CD4-positive, alpha-beta T cell treated with Interleukin-21 for 1 hour (primary cell): ENCODE measurements around the gene NAA38.
A peak's percentile ranks its signal among the peaks of the same experiment; 100 is the strongest.

Source experiments
- DNase-seq: peaks from one replicate; pipeline ENCODE4 v3.0.0-alpha.2; 2020

NAA38 gene, protein sequence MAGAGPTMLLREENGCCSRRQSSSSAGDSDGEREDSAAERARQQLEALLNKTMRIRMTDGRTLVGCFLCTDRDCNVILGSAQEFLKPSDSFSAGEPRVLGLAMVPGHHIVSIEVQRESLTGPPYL

DNA sequence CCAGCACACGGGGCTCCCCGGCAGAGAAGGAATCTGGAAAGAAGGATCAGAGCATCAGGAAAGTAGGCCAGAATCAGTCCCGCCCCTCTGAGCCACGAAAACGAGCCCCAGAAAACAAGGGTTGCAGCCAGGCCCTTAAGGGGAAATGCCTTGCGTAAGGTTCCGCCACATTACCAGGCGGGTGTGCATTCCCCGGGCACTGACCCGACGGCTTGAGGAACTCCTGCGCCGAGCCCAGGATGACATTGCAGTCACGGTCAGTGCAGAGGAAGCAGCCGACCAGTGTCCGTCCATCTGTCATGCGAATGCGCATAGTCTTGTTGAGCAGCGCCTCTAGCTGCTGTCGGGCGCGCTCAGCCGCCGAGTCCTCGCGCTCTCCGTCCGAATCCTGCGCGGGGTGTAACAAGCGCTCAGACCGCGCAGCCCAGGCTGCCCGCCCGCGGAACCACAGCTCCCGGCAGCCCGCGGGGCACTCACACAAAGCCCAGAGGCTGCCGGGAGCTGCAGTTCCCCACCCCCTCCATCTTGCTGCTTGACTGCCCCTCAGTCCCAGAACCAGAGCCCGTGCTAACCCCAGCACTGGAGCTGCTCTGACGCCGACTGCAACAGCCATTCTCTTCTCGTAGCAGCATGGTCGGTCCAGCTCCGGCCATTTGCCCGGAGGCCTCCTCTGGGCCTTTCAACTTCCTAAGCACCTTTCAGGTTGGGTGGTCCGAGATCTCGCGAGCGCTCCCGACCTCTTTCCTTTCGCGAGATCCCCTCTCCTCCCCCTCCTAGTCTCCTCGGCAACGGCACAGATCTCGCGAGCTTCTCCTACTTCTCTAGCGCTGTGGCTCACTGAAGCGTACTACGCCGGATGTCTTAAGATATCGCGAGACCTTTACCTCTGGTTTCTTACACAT lies at the start of gene NAA38:
Gene NAA38, minus strand, starts transcription at position 749 of the 902 bp plus-strand sequence. Its CDS starts 96 bp downstream, at position 653.
- peak; percentile 98 for DNase-seq

DNA sequence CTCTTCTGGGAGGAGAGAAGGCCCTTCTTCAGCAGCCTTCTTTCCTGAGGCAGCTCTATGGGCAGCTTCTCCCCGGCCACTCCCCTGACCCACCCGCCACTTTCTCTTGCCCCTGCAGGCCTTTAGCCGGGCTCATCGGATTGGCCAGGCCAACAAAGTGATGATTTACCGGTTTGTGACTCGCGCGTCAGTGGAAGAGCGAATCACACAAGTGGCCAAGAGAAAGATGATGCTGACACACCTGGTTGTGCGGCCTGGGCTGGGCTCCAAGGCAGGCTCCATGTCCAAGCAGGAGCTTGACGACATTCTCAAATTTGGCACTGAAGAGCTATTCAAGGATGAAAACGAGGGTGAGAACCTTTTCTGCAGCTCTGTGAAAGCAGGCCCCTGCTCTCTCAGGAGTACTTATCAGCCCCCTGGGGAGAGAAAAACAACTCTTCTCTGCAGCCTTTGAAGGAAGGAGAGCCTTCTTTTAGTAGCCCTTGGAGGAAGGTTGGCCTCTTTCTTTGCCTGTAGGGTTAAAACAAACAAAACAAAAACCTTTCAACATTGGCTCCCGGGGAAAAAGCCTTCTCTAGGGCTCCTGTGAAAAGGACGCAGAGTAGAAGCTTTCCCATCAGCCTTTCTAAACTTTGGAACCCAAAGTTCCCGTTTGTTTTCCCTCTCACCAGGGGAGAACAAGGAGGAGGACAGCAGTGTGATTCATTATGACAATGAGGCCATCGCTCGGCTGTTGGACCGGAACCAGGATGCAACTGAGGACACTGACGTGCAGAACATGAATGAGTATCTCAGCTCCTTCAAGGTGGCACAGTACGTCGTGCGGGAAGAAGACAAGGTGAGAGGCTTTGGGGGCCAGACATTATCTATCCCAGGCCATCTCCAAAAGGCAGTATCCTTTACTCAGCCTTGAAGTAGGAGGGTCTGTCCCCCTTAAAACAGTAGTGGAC lies 46.1 kb upstream of the NAA38 start:
- DNase-seq, result no peak

DNA sequence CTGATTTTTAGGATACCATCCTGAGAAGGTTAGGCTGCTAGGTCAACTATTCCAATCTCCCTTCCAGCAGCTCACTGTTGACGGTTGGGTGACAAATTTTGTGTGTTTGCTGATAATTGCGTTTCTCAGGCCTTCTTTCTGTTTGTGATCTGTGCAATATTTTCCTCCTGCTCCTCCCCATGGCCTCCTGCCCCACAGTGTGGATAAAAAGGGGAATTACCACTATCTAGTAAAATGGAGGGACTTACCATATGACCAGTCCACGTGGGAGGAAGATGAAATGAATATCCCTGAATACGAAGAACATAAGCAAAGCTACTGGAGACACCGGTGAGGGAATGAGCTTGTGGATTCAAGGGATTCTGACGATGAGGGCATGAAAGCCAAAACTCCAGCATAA lies 40.4 kb upstream of the NAA38 start:
- peak; percentile 55 for DNase-seq

DNA sequence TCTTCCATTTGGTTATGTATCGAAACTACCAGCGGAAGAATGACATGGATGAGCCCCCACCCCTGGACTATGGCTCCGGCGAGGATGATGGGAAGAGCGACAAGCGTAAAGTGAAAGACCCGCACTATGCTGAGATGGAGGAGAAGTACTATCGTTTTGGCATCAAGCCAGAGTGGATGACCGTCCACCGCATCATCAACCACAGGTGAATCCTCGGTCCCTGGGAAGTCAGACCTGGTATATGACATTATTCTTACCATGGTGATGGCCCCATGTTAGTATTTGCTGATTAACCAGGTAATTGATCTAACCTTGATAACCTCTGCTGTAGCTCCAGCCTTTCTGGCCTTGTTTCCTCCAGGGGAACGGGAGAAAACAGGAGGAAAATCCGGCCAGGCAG lies 39.7 kb upstream of the NAA38 start:
- no peak for DNase-seq

DNA sequence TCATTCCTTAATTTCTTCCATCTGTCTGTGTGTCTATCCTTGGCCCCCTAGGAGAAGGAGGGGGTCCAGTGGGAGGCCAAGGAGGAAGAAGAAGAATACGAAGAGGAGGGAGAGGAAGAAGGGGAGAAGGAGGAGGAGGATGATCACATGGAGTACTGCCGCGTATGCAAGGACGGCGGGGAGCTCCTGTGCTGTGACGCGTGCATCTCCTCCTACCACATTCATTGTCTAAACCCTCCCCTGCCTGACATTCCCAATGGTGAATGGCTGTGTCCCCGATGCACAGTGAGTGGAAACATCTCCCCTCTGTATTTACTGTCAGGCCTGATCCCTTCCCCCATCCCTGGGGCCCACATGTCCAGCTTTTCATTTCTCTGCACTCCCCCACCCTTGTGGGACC lies 37.5 kb upstream of the NAA38 start:
- DNase-seq, result no peak

DNA sequence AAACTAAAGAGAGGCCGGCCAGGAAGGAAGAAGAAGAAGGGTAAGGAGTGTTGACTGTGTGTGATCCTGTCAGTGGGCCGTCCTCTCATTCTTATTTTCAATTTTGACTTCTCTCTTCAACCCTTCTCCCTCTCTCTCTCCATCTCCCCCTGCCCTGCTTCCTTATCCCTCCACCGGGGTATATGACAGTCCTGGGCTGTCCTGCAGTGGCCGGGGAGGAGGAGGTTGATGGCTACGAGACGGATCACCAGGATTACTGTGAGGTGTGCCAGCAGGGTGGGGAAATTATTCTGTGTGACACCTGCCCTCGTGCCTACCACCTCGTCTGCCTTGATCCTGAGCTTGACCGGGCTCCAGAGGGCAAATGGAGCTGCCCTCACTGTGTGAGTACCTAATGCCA lies 36.9 kb upstream of the NAA38 start:
- DNase-seq, result no peak

DNA sequence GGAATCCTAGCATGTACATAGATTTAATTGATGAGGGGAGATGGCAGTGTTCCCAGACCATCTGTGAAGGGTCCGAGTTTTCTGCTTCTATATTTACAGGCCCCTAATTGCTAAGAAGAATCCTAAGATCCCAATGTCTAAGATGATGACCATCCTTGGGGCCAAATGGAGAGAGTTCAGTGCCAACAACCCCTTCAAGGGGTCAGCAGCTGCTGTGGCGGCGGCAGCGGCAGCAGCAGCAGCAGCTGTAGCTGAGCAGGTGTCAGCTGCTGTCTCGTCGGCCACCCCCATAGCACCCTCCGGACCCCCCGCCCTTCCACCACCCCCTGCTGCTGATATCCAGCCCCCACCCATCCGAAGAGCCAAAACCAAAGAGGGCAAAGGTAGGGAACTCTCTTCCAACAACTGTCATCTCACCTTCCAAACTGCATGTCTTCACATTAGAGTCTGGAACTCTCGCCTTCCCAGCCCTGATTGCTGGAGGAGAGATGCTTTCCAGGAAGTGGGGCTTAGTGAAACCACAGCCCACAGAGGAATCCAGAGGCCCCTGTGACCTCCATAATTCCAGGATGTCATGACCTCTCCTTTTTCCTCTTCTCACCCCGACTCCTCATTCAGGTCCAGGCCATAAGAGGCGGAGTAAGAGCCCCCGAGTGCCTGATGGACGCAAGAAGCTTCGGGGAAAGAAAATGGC lies 36.0 kb upstream of the NAA38 start:
- DNase-seq, result no peak

DNA sequence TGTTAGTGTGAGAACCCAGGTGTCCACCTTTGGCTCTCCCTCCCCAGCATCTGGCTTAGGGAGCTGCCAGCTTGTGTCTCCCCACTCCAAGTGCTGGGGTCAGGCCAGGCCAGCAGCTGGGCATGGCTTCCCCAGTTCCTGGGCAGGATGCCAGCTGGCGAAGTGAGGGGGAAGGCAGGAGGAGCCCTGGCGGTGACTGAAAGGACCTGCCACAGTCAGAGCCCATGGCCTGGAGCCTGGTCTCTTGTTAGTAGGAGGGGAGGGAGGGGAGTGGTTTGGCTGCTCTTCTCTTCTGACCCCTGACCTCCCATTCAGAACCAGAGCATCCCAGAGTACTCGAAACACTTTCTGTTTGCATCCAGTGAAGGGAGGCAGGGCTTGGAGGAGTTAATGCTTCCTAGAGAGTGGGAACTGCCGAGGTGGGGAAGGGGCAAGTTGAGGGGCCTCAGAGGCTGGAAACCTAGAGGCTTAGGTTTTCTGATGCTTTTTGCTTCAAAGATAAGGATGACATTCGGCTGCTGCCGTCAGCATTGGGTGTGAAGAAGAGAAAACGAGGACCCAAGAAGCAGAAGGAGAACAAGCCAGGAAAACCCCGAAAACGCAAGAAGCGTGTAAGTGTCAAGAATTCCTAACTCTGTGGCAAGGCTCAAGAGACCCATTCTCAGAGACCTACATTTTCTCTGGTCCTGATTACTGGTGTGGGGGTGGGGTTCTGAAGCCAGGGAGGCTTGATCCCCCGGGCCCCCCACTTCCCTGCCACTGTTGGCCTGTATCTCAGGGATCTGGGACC lies 32.0 kb upstream of the NAA38 start:
- peak; percentile 48 for DNase-seq

DNA sequence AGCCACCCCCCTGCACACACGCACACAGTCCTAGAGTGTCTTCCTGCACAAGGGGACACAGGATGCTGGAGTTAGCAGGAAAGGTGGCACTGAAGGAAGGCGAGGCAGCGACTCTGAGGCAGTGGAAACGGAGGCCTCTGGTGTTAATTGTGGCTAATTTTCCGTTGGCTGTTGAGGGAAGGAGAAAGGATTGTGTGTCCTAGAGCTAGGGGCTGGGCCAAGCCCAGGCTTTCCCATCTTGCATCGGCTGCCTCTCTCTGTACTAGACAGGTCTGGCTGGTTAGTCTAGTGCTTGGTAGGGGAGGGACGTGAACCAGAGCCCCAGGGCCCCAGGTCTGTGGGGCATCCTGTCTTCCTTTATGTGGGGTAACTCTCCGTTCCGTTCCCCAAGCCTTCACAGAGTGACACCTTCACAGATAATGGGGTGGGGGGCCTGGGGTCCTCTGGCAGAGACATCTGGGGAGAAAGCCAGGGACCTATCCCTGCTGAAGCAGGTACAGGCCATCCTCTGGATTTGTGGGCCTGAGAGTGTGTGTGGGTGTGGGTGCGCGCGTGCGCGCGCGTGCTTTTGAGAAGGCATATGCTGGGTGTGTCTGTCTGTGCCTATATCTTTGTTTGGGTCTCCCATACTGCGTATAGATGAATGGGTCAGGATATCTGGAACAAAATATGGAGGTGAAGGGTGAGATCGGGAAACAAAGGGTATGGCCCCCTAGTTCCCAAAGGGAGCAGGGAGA lies 31.0 kb upstream of the NAA38 start, which contains the start of gene CHD3:
Gene CHD3, plus strand, starts transcription at position 606 of the 737 bp plus-strand sequence. CDS start 212 bp downstream, outside the sequence.
- DNase-seq, result peak; percentile 41

DNA sequence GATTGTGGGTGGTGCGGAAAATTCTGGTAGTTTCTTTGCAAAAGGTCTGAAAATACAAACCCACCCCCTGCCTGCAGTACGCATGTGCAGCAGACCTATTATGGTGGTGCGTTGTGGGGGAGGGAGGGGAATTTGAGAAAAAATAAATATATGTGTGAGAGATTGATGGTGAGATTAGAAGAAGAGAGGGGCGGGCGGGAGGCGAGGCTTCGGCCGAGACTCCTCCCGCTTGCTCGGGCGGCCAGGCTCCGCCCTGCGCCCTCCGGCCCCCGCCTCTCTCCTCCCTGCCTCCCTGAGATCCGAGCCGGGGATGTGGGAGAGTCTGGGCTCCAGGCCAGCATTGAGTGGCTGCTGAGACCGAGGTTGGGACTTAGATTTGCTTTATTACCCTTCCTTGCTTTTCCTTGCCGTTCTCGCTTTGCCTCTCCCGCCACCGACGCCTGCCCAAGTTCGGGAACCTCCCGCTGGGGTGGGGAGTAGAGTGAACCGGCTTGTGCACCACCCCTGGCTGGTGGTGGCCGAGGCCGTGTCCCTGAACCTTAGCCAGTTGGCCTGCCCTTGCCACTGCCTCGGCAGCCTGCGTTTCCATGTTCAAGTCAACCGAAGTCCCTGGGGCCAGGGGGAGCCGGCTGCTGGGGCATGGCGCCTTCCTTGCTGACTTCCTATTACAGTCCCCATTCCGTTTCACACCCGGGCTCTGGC lies 30.3 kb upstream of the NAA38 start:
- peak; percentile 97 for DNase-seq

DNA sequence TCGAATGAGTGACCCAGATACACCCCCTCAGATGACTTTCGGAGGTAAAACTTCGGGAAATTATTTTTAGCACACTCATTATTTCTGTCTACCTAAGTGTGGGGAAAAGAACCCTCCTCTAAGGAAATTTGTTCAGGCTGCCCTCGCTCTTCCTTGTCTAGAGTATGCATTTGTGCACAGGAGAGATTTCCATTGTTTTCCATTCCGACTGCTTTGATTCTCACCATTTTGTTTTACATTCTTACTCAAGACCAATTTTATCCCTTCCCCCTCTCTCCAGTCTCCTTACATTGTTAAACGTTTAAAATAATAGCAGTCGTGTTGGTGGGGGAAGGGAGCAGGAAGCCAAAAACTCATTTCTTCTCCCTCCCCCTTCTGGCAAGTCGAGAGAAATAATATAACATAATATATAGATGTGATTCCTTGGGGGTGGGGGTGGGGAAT lies 29.7 kb upstream of the NAA38 start:
- no peak for DNase-seq

DNA sequence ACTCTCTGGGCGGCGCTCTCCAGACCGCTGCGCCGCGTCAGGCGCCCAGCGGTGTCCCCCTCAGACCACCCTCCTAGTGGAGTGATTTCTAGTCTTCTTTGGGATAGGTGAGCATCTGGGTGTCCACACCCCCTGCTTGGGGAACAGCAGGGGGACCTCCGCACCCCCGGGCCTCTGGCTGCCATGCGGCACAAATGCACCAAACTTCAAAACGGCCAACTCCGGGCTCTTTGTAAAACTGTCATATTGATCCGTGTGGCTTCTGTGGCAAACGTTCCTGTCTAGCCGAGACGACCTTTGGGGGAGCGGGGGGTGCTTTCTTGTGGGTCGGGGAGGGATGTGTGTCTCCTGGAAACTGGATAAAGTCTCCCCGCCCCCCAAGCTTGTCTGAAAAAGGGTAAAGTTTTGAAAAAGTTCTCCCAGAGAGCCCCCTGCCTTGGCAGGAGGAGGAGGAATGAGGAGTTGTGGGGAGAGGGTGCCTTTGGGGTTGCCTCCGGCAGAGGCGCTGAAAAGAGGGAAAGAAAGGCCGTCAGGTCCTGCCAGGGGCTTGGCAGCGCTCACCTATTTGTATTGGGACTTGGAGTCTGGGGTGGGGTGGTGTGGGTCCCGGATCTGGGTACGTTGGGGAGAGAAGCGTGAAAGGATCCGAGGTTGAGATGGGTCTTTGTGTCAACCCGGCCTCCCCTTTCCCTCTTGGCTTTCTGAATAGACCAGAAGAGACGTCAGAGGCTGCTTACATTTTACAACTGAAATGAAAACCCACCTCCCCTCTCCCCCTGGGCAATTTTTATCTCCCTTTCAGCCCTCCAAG lies 29.1 kb upstream of the NAA38 start:
- DNase-seq, result peak; percentile 77

DNA sequence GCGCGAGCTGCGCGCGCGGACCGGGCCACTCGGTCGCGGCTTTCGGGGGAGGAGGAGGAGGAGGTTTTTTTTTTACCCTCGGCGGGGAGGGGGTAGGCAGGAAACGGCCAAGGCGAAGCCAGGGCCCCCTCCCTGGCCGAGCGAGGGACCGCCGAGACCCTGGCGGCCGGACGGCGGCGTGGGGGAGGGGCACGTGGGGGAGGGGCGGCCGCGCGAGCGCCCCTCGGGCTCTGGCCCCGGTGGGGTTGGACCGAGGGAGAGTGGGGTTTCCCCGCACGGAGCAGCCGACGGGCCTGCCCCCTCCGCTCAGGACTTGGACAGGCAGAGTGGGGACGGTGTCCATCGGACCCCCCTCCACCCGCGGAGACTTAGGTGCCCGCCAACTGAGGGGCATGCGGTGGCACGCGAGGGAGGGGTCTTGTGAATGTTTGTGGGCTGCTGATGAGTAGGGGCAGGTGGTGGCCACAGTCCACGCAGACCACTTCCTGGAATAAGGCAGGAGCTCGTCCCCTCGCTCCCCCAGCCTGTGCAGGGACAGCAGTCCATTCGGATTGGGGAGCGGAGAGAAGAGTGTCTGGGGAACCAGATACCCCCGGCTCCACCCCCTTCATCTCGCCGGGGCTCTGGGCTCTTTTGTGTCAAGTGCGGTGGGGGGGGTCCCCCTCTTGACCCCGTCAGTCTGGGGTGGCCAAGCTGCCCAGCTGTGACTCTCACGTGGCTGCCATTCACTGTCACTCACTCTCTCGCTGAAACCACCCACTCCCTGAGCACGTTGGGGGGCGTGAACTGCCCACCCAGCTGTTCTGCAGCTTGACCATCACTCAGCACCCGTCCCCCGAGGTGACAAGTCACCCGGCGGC lies 28.2 kb upstream of the NAA38 start:
- DNase-seq, result peak; percentile 63

DNA sequence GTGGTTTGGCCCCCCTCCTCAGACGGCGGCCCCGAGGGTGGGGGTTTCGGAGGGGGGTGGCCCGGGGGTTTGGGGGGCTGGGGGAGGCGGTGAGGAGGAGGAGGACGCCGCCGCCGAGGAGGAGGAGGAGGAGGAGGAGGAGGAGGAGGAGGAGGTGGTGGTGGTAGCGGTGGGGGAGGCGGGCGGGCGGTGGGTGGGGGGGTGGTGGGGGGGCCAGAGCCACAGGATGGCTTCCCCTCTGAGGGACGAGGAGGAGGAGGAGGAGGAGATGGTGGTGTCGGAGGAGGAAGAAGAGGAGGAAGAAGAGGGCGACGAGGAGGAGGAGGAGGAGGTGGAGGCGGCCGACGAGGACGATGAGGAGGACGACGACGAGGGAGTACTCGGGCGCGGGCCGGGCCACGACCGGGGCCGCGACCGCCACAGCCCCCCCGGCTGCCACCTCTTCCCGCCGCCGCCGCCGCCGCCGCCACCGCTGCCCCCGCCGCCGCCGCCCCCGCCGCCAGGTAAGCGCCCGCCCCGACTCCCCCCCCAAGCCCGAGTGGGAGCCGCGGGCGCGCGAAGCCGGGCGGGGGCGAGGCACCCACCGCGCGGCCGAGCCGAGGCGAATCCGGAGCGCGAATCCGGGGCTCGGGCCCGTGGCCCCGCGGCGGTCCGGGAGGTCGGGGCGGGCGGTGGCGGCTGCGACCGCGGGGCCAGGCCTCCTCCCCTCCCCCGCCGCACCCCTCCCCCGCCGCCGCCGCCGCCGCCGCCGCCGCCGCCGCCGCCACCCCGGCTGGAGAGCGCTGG lies 27.4 kb upstream of the NAA38 start:
- peak; percentile 51 for DNase-seq

DNA sequence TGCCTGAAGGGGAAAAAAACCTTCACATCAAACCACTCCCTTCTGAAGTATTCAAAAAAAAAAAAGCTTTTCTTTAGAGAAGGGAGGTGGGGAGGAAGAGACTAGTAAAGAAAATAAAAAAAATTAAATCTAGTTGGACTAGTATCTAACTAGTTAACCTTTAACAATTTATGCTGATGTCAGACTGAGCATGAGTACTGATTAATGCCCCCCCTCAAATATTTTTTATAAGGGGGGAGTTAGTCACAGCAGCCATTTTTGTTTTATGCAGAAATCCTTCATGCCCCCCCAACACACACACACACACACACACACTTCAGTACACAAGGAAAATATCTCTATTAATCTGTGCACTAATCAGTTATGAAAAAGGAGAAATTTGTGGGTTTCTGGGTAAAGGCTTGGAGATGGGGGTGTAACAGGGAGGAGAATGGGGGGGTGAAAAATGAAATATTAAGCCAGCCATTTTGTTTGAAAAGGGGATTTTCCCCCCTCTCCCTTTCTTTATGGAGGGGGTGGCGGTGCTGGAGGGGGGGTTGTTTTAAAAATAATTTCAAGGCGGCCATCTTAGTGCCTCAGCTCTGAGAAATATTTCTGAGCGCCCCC lies 26.5 kb upstream of the NAA38 start:
- peak; percentile 73 for DNase-seq

DNA sequence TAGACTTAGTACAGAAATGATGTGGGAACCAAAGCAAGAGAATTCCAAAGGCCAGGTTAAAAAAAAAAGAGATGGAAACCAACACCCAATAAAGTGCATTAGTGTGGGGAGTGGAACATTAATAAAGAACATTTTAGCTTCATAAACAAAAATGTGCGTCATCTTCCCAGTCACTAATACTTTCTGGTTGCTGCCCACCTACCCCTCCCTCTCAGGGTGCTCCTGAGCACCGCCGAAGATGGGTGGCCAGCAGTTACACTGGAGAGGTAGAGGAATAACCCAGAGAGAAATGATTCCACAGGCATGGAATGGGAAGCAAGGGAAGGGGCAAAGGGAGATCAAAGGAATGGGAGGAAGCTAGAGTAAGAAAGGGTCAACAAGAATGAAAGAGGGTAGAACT lies 25.3 kb upstream of the NAA38 start:
- no peak for DNase-seq

DNA sequence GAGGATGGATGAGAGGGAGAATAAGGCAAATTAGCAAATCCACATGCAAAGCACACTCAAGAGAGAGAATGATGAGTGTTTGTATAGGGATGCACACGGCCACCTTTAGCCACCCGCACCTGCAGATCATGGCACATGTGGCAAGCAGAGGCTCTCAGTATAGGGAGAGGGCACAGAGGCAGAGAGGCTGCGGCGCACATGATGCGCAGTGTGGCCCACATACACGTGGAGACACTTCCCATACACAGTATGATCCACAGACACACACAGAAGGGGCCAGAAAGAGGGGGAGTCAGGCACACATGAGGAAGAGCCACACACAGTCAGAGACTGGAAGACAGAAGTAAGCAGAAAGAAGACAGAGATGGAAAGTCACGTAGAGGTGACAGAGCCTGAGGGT lies 24.7 kb upstream of the NAA38 start:
- no peak for DNase-seq
